Kidney glomerular epithelial cell (primary cell): Measurements from ENCODE around the gene SWT1.
"Not testable (repeated sequence)": the region's sequence is repeated elsewhere in the genome, so short reads cannot be mapped to it uniquely, and the experiment has no call there.

Source experiments
- DNase-seq: peaks from one replicate; lab custom pipeline; 2025; lab: John Stamatoyannopoulos, UW

SWT1 gene

DNA sequence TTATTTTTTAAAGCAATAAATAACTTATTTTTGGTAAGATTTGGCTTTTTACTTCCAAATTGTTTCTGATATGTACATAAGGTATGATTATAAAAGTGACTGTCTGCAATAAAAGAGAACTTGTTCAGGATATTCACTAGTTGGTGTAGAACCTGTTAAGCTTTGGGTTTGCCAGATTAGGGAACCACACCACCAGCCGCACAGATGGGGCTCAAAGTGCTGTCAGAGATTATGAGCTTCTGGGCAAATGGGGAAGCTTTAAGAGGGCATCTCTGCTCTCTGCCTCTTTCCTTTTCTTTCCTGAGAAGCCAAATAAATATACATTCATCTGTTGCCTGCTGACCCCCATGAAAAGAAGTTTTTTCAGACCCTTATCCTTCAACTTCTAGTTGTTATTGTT, 134.7 kb downstream of the SWT1 start:
- DNase-seq, result no peak

DNA sequence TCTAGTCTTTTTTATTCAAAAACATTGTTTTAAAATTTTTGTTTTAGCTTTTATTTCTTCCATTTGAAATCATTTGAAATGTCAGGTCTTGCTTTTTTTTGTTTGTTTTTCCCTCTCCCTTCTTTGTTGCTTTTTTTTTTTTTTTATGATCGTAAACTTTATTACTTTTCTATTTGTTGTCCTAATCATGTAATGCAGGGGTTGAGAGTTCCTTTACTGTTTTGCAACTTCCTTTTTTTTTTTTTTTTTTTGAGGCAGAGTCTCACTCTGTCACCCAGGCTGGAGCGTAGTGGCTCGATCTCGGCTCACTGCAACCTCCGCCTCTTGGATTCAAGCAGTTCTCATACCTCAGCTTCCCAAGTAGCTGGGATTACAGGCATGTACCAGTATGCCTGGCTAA, 135.3 kb downstream of the SWT1 start:
- DNase-seq, result no peak

DNA sequence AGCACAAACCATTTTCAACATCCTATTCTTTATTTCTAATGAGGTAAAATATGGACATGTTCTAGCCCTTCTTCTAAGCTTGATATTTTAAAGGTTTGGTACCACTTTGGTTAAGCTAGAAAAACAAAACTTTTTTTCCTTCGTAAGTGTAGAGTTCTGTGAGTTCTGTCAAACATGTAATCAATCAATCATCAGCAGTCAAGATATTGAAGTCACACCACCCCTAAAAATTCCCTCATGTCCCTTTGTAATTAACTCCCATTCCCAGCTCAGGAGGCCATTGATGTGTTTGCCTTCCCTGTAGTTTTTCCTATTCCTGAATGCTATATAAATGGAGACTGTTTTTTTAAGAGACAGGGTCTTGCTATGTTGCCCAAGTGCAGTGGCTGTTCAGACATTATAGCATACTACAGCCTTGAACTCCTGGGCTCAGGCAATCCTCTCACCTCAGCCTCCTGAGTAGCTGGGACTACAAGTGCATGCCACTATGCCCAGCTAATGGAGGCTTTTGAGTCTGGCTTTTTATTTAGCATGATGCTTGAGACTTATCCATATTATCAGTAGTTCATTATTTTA, 137.1 kb downstream of the SWT1 start:
- no peak for DNase-seq

DNA sequence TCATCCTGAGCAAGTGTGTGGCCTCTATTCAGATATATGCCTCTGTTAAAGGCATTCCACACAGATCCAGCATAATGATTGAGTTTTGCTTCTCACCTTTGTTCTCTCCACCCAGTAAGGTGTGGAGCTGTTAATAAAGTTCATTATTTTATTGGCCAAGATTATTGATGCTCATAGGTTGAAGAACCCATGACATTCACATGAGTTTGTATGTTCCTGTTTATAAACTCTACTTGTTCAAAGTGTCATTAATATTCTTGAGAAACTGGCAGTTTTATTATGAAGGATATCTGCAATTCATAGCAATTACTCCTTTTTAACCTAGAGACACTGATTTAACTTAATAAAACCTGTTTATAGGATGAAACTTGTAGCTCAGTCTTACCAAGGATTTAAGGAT, 138.1 kb downstream of the SWT1 start:
- no peak for DNase-seq

DNA sequence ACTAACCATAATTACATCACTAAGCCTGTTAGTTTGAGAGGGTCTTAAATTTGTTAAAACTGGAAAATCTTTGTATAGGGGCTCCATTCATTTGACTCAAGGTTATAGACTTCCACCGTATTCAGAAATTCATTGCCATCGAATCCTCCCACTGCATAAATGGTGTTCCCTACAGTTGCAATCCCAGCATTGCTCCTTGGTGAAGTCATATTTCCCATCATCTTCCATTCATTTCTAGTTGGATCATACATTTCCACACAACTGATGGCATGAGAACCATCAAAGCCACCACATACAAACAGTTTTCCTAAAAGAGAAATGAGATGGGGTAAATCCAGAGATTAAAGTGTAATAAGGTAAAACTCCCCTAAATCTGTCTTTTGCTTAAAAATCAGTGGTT, 141.0 kb downstream of the SWT1 start:
- DNase-seq, result no peak

DNA sequence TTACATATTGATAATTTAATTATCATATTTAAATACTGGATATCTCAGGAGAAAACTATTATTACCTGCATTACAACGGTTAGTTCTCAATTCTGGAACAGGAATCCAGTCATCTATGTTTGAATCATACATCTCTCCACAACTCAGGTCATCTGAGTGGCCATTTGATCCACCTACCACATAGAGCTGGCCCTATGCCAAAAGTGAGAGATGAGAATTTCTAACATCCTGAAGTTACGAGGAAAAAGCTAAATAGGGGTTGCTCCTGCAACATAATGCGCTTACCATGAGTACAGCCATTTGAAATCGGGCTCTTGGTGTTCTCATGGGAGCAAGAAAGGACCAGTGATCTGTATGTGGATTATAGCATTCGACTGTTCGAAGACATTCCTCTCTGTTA, 143.2 kb downstream of the SWT1 start:
- no peak for DNase-seq

DNA sequence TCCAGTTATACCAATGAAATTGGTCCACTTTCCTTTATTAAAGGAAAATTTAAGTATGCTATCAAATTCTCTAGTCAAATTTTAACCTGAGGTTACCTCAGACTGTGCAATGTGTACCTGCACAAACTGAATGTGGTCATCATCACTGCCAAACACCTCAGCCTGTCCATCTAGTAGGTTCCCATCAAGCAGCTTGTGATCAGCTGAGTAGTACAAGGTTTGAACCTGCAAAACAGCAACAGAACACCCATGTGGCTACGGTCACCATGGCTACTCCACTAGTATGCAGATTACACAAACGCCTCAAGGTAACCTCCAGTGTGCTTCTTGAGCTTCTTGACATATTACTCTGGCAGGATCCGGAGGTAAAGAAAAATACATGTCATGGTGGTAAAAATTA, 148.5 kb downstream of the SWT1 start:
- DNase-seq, result no peak

DNA sequence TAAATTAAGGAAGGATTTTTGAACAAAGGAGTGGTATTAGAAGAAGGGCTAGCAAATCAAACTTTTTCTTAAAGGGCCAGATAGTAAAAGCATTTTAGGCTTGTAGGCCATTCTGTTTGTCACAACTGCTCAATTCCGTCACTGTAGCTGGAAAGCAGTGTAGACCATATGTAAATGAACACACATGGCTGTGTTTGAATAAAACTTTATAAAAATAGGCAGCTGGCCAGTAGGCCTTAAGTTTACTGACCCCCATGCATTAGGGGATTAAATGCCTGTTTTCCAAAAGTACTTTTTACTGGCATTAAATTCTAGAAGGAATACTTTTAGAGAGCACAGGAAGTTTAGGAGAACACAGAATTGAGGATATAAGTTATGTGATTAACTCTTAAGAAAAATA, 151.2 kb downstream of the SWT1 start:
- DNase-seq, result no peak

DNA sequence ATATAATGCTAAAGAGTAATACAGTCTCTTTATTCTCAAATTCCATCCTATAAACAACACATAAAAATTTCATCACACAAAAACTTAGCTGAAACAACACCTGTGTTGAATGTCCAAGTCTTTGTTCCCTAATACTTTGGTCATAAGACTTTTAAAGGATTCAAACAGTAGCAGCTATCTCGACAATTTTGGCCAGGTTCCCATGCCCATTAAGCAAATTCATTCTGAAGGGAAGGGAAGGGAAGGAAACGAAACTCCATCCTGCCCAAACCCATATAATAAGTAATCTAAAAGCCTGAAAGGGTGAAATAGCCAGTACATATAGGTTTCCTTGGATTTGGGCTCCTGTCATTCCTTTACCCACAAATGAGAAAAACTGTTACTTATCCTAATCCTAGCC, 152.6 kb downstream of the SWT1 start:
- no peak for DNase-seq

DNA sequence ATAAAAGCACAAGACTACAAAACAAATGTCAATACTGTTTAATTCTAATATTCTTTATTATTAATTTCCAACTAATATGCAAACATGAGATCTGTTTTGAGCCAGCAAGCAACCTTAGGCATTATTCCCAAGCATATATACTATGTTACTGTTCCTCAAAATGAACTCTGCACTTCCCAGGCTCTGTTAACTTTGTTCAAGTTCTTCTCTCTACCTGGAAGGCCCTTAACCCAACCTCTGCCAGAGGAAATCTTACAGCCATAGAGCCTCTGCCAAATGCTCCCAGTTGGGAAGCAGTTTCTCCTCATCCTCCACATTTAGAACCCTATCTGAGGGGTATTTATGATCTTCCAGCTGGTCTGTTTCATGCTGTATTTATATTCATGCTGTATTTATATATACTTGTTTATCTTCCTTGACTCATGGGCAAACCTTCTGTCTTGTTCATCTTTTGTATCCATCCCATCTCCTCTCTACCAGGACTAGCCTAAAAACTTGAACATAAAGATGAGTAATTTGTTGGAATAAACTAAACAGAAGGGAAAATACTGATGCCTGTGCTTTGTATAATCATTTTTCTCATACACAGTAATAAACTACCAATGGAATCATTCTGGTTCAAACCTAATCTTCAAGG, 154.7 kb downstream of the SWT1 start:
- DNase-seq, result no peak

DNA sequence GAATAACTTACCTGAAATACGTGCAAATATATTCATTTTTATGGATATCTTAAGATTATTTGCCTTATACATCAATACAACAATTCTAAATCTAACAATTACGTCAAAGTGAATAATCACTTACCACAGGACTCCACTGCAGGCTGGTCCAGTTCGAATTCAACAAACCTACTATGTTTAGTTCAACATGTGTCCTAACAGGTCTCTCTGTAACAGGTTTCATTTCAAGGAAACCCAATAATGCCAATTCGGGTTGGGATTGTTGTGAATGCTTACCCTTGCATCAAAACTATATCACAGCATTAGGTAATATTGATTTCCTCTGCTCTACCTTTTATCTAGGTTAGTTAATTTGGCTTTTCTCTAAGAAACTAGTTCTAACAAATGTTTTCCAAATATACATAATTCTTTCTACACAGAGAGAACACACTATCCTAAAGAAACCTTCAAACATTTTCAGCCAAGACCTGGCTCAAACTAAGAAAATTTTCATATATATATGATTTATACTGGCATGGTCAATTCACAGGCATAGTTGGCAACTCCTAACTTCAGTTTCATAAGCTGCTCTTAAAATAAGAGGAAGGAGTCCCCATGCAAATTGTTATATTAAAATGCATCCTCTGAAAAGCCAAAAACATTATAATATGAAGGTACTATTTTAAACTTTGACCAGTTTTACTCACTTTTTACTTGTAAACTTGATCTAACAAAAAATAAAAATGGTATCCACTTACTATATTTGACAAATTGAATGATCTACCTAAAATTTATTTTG, 155.6 kb downstream of the SWT1 start:
- no peak for DNase-seq

DNA sequence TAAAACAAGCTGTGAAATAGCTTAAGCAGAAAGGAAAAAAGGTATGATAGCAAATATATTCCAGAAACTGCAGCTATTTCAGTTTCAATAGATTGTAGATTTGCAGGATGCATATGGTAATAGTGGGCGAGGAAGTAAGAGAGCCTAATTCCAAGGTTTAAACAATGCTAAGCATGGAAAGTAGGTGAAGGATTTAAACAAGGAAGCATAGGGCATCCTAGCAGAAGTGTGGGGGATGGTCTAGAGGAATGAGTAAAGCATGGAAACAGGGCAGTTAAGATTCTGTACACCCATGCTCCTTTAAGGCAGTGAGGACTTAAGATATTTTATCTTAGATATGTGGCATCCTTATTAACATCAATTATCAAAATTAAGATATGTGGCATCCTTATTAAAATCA, 157.4 kb downstream of the SWT1 start:
- DNase-seq, result peak; percentile 10

DNA sequence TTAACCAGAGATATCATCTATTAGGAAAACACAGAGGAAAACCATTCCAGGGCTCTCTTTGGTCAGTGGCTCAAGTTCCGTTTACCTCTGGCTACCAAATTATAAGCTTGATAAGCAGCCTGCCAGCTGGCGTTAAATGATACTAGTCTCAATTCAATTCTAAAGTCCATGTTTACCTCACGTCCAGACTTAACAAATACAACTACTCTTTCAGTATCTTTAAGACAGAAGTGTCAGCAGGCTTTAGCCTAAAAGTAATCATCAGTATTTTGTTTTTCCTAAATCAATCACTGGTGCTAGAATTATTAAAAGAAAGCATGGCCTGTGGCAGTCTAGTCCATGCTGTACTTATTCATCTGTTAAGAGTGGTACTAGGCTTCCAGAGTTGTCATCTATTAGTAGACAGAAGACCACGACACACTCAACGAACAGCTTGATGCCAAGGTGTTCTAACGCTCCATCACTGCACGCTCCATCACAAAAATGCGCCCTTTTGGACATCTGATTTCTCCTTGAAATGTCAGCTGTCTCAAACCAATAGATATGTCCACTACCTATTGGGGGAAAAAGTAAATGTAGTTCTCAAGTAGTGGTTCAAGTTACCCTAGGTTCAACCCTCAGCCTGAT, 158.6 kb downstream of the SWT1 start:
- DNase-seq, result no peak

DNA sequence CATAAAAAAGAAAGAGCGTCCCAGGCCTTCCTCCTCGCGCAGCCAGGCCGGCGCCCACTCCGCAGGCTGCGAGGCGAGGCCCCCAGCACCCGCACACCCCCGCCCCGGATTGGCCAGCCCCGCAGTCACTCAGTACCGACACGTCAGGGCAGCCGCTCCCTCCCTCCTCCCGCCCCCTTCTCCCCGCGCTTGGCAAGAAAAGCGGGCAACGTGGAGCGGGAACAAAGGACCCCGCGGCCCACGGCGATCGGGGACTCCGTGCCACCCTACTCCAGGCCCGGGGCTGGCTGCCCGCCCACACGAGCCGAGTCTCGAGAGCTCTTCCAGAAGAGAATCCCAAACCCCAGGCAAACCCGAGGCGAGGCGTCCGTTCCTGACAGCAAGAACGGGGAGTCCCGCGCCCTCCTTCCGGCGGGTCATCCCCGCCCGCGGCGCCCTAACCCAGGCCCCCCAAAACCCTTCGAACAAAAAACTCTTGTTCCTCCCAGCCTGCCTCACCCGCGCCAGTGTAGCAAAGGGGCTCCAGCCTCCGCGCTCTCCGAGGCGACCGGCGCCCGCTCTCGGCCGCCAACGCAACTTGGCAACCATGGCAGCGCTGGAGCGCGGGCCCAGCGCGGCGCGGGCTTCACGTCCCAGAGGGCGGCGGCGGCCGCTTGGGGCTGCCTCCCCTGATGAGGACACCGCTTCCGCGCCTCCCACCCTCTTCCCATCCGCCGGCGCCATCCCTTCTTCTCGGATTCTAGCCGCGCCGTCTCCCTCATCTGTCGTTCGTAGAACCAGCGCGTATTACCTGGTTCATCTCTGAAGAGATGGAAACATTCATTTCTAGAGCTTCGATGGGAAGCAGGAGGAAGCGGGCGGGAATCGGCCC, 159.4 kb downstream of the SWT1 start:
- DNase-seq, result peak; percentile 74

DNA sequence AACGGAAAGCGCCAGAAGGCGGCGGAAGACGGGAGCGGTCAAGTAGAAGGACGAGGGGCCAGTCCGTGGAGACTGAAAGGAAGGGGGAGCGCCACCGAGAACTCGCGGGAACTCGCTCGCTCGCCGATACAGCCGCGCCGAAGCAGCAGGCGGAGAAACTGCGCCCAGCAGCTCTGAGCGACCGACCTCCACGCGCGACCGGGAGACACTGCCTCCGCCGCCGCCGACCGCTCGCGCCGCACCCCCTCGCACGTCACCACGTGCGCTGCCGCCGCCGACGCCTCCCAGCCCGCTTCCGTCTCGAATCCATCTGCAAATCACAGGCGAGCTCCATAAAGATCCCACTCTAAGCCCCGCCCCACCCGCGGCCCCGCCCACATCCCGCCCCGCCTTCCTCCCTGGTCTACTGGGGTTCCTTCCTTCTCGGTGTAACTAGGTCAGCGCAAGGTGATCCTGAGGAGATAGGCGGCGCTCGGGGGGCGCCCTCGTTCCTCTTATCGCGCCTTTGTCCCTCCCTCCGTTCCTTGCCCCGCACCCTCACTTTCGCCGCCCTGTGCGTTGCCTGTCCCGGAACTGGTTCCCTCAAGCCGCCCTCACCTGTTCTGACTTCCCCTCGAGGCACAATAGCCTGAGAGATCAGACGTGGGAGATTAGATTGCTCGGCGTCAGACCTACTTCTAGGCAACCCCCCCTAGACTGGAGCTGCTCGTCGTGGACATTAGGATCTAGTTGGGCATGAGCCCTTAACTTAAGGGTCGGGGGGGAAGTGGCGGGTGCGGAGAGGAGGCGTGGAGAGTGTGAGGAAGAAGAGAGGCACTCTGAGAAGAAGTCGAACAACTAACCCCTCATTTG, 160.3 kb downstream of the SWT1 start, which contains the start of gene IVNS1ABP:
Gene IVNS1ABP (minus strand): TSS at position 210 of the 852 bp plus-strand sequence. CDS start 7,750 bp downstream, outside the sequence.
- peak; percentile 92 for DNase-seq

DNA sequence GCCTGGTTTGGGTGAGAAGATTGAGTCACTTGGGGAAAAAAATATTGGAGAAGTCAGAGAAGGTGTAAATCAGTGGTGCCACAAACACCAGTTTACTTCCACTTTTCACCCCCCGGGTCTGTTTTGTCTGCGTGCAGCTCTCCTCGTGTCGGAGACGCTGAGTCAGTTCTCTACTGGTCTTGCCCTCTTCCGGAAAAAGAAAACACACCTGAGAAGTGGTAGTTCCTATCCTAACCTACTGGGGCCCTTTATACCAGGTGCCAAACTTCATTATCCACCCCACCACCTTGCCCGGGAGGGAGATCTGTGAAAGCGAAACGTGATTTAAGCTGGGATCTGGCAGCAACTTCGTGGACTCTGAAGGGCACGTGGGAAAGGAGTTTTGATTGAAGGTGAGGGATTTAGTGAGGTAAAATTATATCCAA, 160.9 kb downstream of the SWT1 start:
- peak; percentile 47 for DNase-seq

DNA sequence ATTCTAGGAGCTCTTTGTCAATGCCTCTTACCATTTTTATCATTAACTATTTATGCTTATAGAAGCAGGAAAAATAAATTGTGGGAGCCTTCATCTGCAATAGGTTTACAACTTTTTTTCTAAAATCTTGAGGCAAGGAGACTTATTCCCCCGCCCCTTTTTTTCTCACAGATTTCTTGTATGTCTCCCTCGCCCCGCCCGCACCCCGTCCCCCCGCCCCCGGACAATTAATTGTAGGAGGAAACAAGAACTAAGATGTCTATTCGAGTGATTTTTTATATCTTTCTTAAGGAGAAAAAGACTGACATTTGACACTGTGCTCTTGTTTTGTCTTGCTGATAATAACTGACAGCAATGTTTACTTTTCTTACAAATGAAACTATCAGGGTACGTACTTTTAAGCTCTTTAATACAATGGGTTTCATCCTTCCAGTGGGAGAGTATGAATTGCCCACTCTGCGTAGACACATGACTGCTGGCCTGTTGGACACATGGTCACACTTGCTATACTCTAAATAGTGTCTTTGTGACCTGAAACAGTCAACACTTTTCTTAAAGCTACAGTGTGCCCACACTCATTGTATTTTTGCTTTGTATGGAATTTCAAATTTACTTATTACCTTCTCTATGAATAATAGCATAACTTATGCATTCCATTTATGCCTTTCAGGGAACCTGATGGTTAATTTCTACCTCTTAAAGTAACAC, 161.6 kb downstream of the SWT1 start:
- no peak for DNase-seq

DNA sequence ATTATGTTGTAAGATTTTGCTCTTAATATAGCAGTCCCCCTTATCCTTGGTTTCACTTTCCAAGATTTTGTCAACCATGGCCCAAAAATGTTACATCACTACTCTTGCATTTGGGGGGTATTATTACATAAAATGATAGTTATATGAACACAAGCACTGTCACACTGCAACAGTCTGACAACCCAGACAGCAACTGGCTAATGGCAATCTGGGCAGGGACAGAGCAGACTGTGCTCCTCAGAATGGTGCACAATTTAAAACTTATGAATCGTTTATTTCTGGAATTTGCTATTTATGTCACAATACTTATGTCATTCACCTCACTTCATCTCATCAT, 162.1 kb downstream of the SWT1 start:
- no peak for DNase-seq

DNA sequence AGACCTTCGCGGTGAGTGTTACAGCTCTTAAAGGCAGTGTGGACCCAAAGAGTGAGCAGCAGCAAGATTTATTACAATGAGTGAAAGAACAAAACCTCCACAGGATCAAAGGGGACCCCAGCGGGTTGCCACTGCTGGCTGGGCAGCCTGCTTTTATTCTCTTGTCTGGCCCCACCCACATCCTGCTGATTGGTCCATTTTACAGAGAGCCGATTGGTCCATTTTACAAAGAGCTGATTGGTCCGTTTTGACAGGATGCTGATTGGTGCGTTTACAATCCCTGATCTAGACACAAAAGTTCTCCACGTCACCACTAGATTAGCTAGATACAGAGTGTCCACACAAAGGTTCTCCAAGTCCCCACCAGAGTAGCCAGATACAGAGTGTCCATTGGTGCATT, 164.1 kb downstream of the SWT1 start:
- not testable (repeated sequence) for DNase-seq

DNA sequence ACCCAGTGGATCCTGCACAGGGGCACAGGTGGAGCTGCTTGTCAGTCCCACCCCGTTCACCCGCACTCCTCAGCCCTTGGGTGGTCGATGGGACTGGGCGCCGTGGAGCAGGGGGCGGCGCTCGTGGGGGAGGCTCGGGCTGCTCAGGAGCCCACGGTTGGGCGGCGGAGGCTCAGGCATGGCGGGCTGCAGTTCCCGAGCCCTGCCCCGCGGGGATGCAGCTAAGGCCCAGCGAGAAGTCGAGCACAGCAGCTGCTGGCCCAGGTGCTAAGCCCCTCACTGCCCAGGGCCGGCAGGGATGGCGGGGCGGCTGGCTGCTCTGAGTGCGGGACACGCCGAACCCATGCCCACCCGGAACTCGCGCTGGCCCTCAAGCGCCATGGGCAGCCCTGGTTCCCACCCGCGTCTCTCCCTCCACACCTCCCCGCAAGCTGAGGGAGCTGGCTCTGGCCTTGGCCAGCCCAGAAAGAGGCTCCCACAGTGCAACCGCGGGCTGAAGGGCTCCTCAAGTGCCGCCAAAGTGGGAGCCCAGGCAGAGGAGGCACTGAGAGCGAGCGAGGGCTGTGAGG, 164.8 kb downstream of the SWT1 start:
- DNase-seq, result not testable (repeated sequence)
